Fibroblast of skin of left quadriceps (primary cell): ENCODE data around the gene UPK3A.

Experiments used
- DNase-seq, 2 experiments: peaks; one replicate each; pipeline ENCODE4 v3.0.0-alpha.2; 2013; ENCODE audit warnings: low read depth in 2 of 2

Gene UPK3A

GRCh38 chr22:45284705-45285262, at the start of gene UPK3A:
Gene UPK3A, plus strand, starts transcription at chr22:45284949. Its CDS starts 65 bp downstream, at chr22:45285014.
- DNase-seq, result no peak

GRCh38 chr22:45235101-45235777, 49.5 kb upstream of the UPK3A start:
- no peak for DNase-seq

GRCh38 chr22:45235851-45236342, 48.9 kb upstream of the UPK3A start:
- no peak for DNase-seq

GRCh38 chr22:45237065-45237990, 47.4 kb upstream of the UPK3A start:
- DNase-seq, result no peak

- no peak for DNase-seq
Measured at GRCh38 chr22:45238076-45238956, 46.4 kb upstream of the UPK3A start.

GRCh38 chr22:45238957-45239680, 45.6 kb upstream of the UPK3A start:
- no peak for DNase-seq

GRCh38 chr22:45239681-45240051, 45.1 kb upstream of the UPK3A start:
- no peak for DNase-seq

GRCh38 chr22:45240104-45240809, 44.5 kb upstream of the UPK3A start:
- no peak for DNase-seq

GRCh38 chr22:45240810-45241631, 43.7 kb upstream of the UPK3A start, which contains the start of gene KIAA0930:
Gene KIAA0930, minus strand, starts transcription at chr22:45240894. Its CDS starts 191 bp downstream, at chr22:45240703.
- peak in 1 of 2 experiments; percentile 33 for DNase-seq

GRCh38 chr22:45242778-45243191, 42.0 kb upstream of the UPK3A start:
- DNase-seq, result no peak

GRCh38 chr22:45244916-45245315, 39.8 kb upstream of the UPK3A start:
- no peak for DNase-seq

- DNase-seq, result peak; percentile 92 to 93
Measured at GRCh38 chr22:45246060-45246985, 38.4 kb upstream of the UPK3A start.

- no peak for DNase-seq
Measured at GRCh38 chr22:45248832-45249561, 35.8 kb upstream of the UPK3A start.

GRCh38 chr22:45251825-45252224, 32.9 kb upstream of the UPK3A start:
- no peak for DNase-seq

GRCh38 chr22:45253039-45253641, 31.6 kb upstream of the UPK3A start:
- no peak for DNase-seq

- DNase-seq, result no peak
Measured at GRCh38 chr22:45254388-45254787, 30.4 kb upstream of the UPK3A start.

- DNase-seq, result no peak
Measured at GRCh38 chr22:45254789-45255278, 29.9 kb upstream of the UPK3A start.
